MCF 10A (cell line): Measurements from ENCODE around the gene ANKMY1. TPM values are rescaled to one million over a fixed set of nuclear protein-coding genes. Genes with fewer than 3 reads are reported as not detected.

ENCODE experiments used
- BruUV-seq: library from RNA; stranded (reverse); fragments of 400-500 nt; replicated peaks from 2 replicates; lab custom pipeline; 2021; lab: Mats Ljungman, UMichigan
- CTCF ChIA-PET: fragments of 300-600 bp; sonication (Branson Sonifier 250); formaldehyde crosslinking; extraction: SDS; loops from one replicate; lab custom pipeline; 2021; ENCODE audit warnings: antibody characterized with exemption, inconsistent platforms; lab: Yijun Ruan, JAX
- POLR2A ChIA-PET: fragments of 300-600, 350-650 bp; sonication (Branson Sonifier 250); formaldehyde crosslinking; extraction: SDS; loops from one replicate; lab custom pipeline; 2020; ENCODE audit warnings: antibody characterized with exemption, inconsistent platforms; lab: Yijun Ruan, JAX
- DNase-seq: peaks from one replicate; pipeline ENCODE4 v3.0.0-alpha.2; 2018; ENCODE audit not compliant: unreplicated experiment
- H3K27ac Mint-ChIP-seq: one replicate; pipeline ENCODE4 v1.8.0; 2022; ENCODE audit warnings: mild to moderate bottlenecking, low read depth, mixed read lengths; ENCODE audit not compliant: unreplicated experiment
- H3K27me3 Mint-ChIP-seq: one replicate; pipeline ENCODE4 v1.8.0; 2022; ENCODE audit warnings: mixed read lengths; ENCODE audit not compliant: insufficient read depth, unreplicated experiment
- H3K36me3 Mint-ChIP-seq: one replicate; pipeline ENCODE4 v1.8.0; 2022; ENCODE audit warnings: mild to moderate bottlenecking, moderate library complexity, mixed read lengths; ENCODE audit not compliant: insufficient read depth, unreplicated experiment
- H3K4me1 Mint-ChIP-seq: one replicate; pipeline ENCODE4 v1.8.0; 2022; ENCODE audit warnings: mixed read lengths; ENCODE audit not compliant: insufficient read depth, unreplicated experiment
- H3K4me3 Mint-ChIP-seq: one replicate; pipeline ENCODE4 v1.8.0; 2022; ENCODE audit warnings: mild to moderate bottlenecking, moderate library complexity, mixed read lengths; ENCODE audit not compliant: unreplicated experiment
- H3K9me3 Mint-ChIP-seq: one replicate; pipeline ENCODE4 v1.8.0; 2022; ENCODE audit warnings: mixed read lengths; ENCODE audit not compliant: unreplicated experiment
- CTCF ChIP-seq: fragments of 200-600 bp; IDR thresholded peaks from one replicate; pipeline ENCODE4 v1.8.0; 2022; ENCODE audit warnings: antibody characterized with exemption, mild to moderate bottlenecking; ENCODE audit not compliant: unreplicated experiment
- intact Hi-C: fragments of 100-400 bp; cut with micrococcal nuclease; formaldehyde crosslinking; loops from 2 replicates; pipeline ENCODE4 v1.14.1; 2022
- total RNA-seq: library from RNA; stranded (reverse); gene quantifications from 2 replicates; pipeline ENCODE4 v1.2.3, GENCODE V29; 2022

The ANKMY1 gene
- total RNA-seq, 1 experiment from 2014 or later = 22.2 TPM

- Mint-ChIP-seq H3K36me3 (peaks cover 11% of the 10 kb centered on the region), H3K27me3 (no peaks in the 10 kb centered on the region), H3K4me1 (peaks cover 14% of the 10 kb centered on the region), H3K27ac (no peak overlapping the region), H3K9me3 (no peaks in the 10 kb centered on the region), H3K4me3 (peak overlapping the region; percentile 6)
- POLR2A ChIA-PET = interaction anchor here (0.5 to 1.2 kb wide), 7 partner anchors 14 to 218 kb away, joined by 3 to 7 read pairs (median 3); partner anchors contain the start of gene GPC1
- no TSS peak for BruUV-seq
- peak; percentile 44 for DNase-seq
- CTCF ChIA-PET = interaction anchor here (0.6 to 1.4 kb wide), 4 partner anchors 11 to 739 kb away, joined by 3 to 8 read pairs (median 4); partner anchors contain the start of gene ANO7
- intact Hi-C loops = no loop called here
- TF ChIP-seq CTCF = no peak
These were observed 107.8 kb downstream of the ANKMY1 start for GRCh38 chr2:240449764-240450531.

- Mint-ChIP-seq H3K4me3 (no peak overlapping the region), H3K27ac (no peak overlapping the region), H3K27me3 (no peaks in the 10 kb centered on the region), H3K9me3 (no peaks in the 10 kb centered on the region), H3K4me1 (peaks cover 14% of the 10 kb centered on the region), H3K36me3 (peaks cover 11% of the 10 kb centered on the region)
- no peak for DNase-seq
- BruUV-seq = no TSS peak
- CTCF ChIA-PET = interaction anchor here (0.6 to 1.4 kb wide), 3 partner anchors 10 to 117 kb away, joined by 4 to 8 read pairs (median 7); no protein-coding TSS in a partner anchor
- no peak for TF ChIP-seq CTCF
- intact Hi-C loops = no loop called here
- POLR2A ChIA-PET = interaction anchor here (0.6 kb wide), 1 partner anchor 116 kb away, joined by 4 read pairs; no protein-coding TSS in a partner anchor
These were observed 109.2 kb downstream of the ANKMY1 start for GRCh38 chr2:240448387-240449274.

- BruUV-seq = no TSS peak
- H3K9me3 Mint-ChIP-seq = no peaks in the 10 kb centered on the region
- no peak overlapping the region for H3K27ac Mint-ChIP-seq
- H3K4me1 Mint-ChIP-seq = peaks cover 14% of the 10 kb centered on the region
- DNase-seq = no peak
- TF ChIP-seq CTCF = no peak
- no peak overlapping the region for H3K4me3 Mint-ChIP-seq
- peaks cover 11% of the 10 kb centered on the region for H3K36me3 Mint-ChIP-seq
- CTCF ChIA-PET = interaction anchor here (0.6 kb wide), 1 partner anchor 118 kb away, joined by 4 read pairs; no protein-coding TSS in a partner anchor
- intact Hi-C loops = no loop called here
- POLR2A ChIA-PET = no interaction called here
- H3K27me3 Mint-ChIP-seq = no peaks in the 10 kb centered on the region
These were observed 109.9 kb downstream of the ANKMY1 start for GRCh38 chr2:240447934-240448333.

- Mint-ChIP-seq H3K4me1 (peaks cover 14% of the 10 kb centered on the region), H3K36me3 (peaks cover 11% of the 10 kb centered on the region), H3K9me3 (no peaks in the 10 kb centered on the region), H3K4me3 (no peak overlapping the region), H3K27me3 (no peaks in the 10 kb centered on the region), H3K27ac (no peak overlapping the region)
- intact Hi-C loops = no loop called here
- ChIA-PET CTCF (no interaction called here), POLR2A (no interaction called here)
- TF ChIP-seq CTCF = no peak
- BruUV-seq = no TSS peak
- no peak for DNase-seq
These were observed 110.5 kb downstream of the ANKMY1 start for GRCh38 chr2:240447331-240447730.
